OCI-LY7 (cell line): ENCODE results near the gene CACNA1B.

Experiments
- EZH2phosphoT487 ChIP-seq: fragments of 200-600 bp; sonication (generic); IDR thresholded peaks from 2 replicates; pipeline ENCODE4 v1.6.1; 2018; ENCODE audit warnings: low read depth, borderline replicate concordance, mild to moderate bottlenecking, mixed run types, antibody characterized with exemption, low read length, moderate library complexity, mixed read lengths
- TF ChIP-seq, protein P1 (sequence below): fragments of 200-600 bp; sonication (generic); conservative IDR thresholded peaks from 2 replicates; pipeline ENCODE4 v1.5.1; 2014; ENCODE audit warnings: mild to moderate bottlenecking, antibody characterized with exemption, low read length, moderate library complexity, mixed read lengths

DNA sequence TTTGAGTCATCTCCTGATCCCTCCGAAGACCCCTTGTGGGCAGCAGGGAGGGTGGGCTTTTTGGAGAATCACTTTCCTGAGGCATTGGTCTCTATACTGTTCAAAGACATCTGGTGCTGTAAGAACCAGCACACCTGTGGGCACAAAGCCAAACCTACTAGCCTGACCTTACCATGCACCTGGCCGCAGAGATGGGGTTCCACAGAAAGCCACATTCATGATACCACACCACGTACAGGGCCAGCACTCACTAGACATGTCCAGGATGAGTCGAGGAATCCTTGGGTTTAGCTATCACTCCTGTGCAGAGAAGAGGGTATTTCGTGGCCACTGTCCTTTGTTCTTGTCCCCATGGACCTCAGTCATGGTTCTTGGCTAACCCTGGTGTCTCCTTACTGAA lies 203.4 kb downstream of the CACNA1B start:
- TF ChIP-seq, protein P1, sequence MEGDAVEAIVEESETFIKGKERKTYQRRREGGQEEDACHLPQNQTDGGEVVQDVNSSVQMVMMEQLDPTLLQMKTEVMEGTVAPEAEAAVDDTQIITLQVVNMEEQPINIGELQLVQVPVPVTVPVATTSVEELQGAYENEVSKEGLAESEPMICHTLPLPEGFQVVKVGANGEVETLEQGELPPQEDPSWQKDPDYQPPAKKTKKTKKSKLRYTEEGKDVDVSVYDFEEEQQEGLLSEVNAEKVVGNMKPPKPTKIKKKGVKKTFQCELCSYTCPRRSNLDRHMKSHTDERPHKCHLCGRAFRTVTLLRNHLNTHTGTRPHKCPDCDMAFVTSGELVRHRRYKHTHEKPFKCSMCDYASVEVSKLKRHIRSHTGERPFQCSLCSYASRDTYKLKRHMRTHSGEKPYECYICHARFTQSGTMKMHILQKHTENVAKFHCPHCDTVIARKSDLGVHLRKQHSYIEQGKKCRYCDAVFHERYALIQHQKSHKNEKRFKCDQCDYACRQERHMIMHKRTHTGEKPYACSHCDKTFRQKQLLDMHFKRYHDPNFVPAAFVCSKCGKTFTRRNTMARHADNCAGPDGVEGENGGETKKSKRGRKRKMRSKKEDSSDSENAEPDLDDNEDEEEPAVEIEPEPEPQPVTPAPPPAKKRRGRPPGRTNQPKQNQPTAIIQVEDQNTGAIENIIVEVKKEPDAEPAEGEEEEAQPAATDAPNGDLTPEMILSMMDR: no peak
- no peak for TF ChIP-seq EZH2phosphoT487
